HepG2 (cell line): ENCODE data around the gene KCNK7.

Experiments
- CTCF ChIP-seq: sonication (generic); formaldehyde crosslinking; IDR thresholded peaks from 2 replicates; pipeline ENCODE4 v1.5.0; 2020; ENCODE audit warnings: mild to moderate bottlenecking, missing genetic modification reagents, moderate library complexity
- RAD21 ChIP-seq: fragments of 450-650 bp; formaldehyde crosslinking; IDR thresholded peaks from 2 replicates; pipeline ENCODE4 v1.5.0; 2020; ENCODE audit warnings: mild to moderate bottlenecking
- SMAD9 ChIP-seq: sonication (generic); formaldehyde crosslinking; IDR thresholded peaks from 2 replicates; pipeline ENCODE4 v1.5.1; 2020; ENCODE audit warnings: mild to moderate bottlenecking, missing genetic modification reagents
- TEAD2 ChIP-seq: sonication (generic); formaldehyde crosslinking; IDR thresholded peaks from 2 replicates; pipeline ENCODE4 v1.9.0; 2021; ENCODE audit warnings: missing genetic modification reagents
- ZNF274 ChIP-seq: sonication (generic); formaldehyde crosslinking; IDR thresholded peaks from 2 replicates; pipeline ENCODE4 v1.5.1; 2020; ENCODE audit warnings: mild to moderate bottlenecking, missing genetic modification reagents
- TF ChIP-seq, protein P1 (sequence below): sonication (generic); formaldehyde crosslinking; IDR thresholded peaks from 2 replicates; pipeline ENCODE4 v1.8.0; 2022; ENCODE audit warnings: mild to moderate bottlenecking, missing genetic modification reagents

DNA sequence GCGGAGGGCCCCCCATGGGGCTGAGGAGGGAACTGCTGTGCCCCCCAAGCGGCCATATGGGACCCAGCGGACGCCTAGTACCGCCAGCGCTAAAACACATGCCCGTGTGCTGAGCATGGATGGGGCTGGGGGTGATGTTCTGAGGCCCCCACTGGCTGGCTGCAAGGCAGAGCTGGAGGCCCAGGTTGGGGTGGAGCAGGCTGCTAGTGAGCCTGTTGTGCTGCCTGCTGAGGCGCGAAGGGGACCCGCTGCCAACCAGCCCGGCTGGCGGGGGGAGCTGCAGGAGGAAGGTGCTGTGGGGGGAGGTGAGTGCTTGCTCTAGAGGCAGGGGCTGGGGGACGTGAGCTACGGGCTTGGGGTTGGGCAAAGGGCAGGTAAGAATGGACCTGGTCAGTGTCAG lies 23.2 kb upstream of the KCNK7 start:
- TF ChIP-seq TEAD2 (no peak), CTCF (CRISPR knock-in tag) (no peak), ZNF274 (CRISPR knock-in tag) (no peak), RAD21 (CRISPR knock-in tag) (no peak), SMAD9 (CRISPR knock-in tag) (no peak)
- TF ChIP-seq, protein P1, sequence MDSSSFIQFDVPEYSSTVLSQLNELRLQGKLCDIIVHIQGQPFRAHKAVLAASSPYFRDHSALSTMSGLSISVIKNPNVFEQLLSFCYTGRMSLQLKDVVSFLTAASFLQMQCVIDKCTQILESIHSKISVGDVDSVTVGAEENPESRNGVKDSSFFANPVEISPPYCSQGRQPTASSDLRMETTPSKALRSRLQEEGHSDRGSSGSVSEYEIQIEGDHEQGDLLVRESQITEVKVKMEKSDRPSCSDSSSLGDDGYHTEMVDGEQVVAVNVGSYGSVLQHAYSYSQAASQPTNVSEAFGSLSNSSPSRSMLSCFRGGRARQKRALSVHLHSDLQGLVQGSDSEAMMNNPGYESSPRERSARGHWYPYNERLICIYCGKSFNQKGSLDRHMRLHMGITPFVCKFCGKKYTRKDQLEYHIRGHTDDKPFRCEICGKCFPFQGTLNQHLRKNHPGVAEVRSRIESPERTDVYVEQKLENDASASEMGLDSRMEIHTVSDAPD (CRISPR knock-in tag) = no peak
